Peyer's patch (tissue), 4 donors: ENCODE data around the gene AMMECR1L.

Experiments
- CTCF ChIP-seq, 6 experiments: fragments of 450-650 bp in 4 of 6; fragments of 200-600 bp in 2 of 6; sonication (generic) in 1 of 6; IDR thresholded peaks; one replicate each; pipeline ENCODE4 v1.5.1; 2017 to 2019; ENCODE audit warnings: antibody characterized with exemption in 6 of 6, mild to moderate bottlenecking in 3 of 6, moderate library complexity in 1 of 6
- POLR2A ChIP-seq, 2 donors: fragments of 450-650 bp; IDR thresholded peaks; one replicate each; pipeline ENCODE4 v1.5.1; 2017; ENCODE audit warnings: antibody characterized with exemption in 2 of 2, mild to moderate bottlenecking in 2 of 2, moderate library complexity in 2 of 2

GRCh38 chr2:127840893-127841292 lies 44.9 kb downstream of the AMMECR1L start:
- TF ChIP-seq CTCF (IDR thresholded peaks at IDR 0.05) (no peak), POLR2A (IDR thresholded peaks at IDR 0.05) (no peak)
